ENCODE results near the gene ACAP2. TPM values are rescaled to one million over a fixed set of nuclear protein-coding genes. Genes with fewer than 3 reads are reported as not detected.

The ACAP2 gene
- total RNA-seq, 4 donors from 2014 or later: 53.5 to 69.8 (median 62.5) TPM

GRCh38 chr3:195270079-195270816, 172.6 kb downstream of the ACAP2 start:
- no peak for DNase-seq (ENCODE audit: low spot score in 2 of 2)
- H3K36me3 ChIP-seq: peaks cover 0 to 8% (median 0%) of the 10 kb centered on the region in 3 donors
- WGBS, 2 donors: 0 to 1% methylated on average over 32 to 52 of the region's 52 CpGs
- no peak for TF ChIP-seq CTCF (IDR thresholded peaks at IDR 0.05)
- peak overlapping the region; percentile 16 to 90 (median 81) for H3K27ac ChIP-seq
- no peaks in the 10 kb centered on the region for H3K27me3 ChIP-seq
- peak overlapping the region; percentile 62 to 91 (median 76) for H3K4me3 ChIP-seq
- H3K4me1 ChIP-seq: peaks cover 0 to 26% (median 17%) of the 10 kb centered on the region in 4 donors
- no peaks in the 10 kb centered on the region for H3K9me3 ChIP-seq

GRCh38 chr3:195269375-195270078, 173.3 kb downstream of the ACAP2 start:
- peaks cover 0 to 8% (median 0%) of the 10 kb centered on the region in 3 donors for H3K36me3 ChIP-seq
- TF ChIP-seq POLR2A (IDR thresholded peaks at IDR 0.05) (no peak), EP300 (IDR thresholded peaks at IDR 0.05) (no peak), CTCF (IDR thresholded peaks at IDR 0.05) (no peak)
- WGBS, 2 donors: 64 to 76% methylated on average over 5 of the region's 5 CpGs
- H3K27ac ChIP-seq: no peak overlapping the region
- peaks cover 0 to 26% (median 17%) of the 10 kb centered on the region in 4 donors for H3K4me1 ChIP-seq
- peak overlapping the region in 3 of 4 donors; percentile 67 to 91 (median 85) for H3K4me3 ChIP-seq
- H3K9me3 ChIP-seq: no peaks in the 10 kb centered on the region
- DNase-seq (ENCODE audit: low spot score in 2 of 2): no peak
- no peaks in the 10 kb centered on the region for H3K27me3 ChIP-seq

- peaks cover 0 to 26% (median 17%) of the 10 kb centered on the region in 4 donors for H3K4me1 ChIP-seq
- no peak overlapping the region for H3K27ac ChIP-seq
- no peak for DNase-seq (ENCODE audit: low spot score in 2 of 2)
- H3K4me3 ChIP-seq: no peak overlapping the region
- no peak for TF ChIP-seq POLR2A (IDR thresholded peaks at IDR 0.05)
- peaks cover 0 to 8% (median 0%) of the 10 kb centered on the region in 3 donors for H3K36me3 ChIP-seq
- 94% methylated on average over 11 of the region's 11 CpGs for WGBS, 2 donors
- H3K9me3 ChIP-seq: no peaks in the 10 kb centered on the region
- no peaks in the 10 kb centered on the region for H3K27me3 ChIP-seq
Observed at GRCh38 chr3:195268576-195269309, 174.1 kb downstream of the ACAP2 start.

- Histone ChIP-seq H3K4me3 (no peak overlapping the region), H3K27ac (no peak overlapping the region), H3K9me3 (no peaks in the 10 kb centered on the region), H3K4me1 (peaks cover 0 to 25% (median 17%) of the 10 kb centered on the region in 4 donors), H3K27me3 (no peaks in the 10 kb centered on the region), H3K36me3 (peaks cover 0 to 8% (median 0%) of the 10 kb centered on the region in 3 donors)
- TF ChIP-seq EP300 (IDR thresholded peaks at IDR 0.05) (no peak), POLR2A (IDR thresholded peaks at IDR 0.05) (no peak), CTCF (IDR thresholded peaks at IDR 0.05) (no peak)
- DNase-seq (ENCODE audit: low spot score in 2 of 2): no peak
- 82 to 89% methylated on average over 3 of the region's 3 CpGs for WGBS, 2 donors
Observed at GRCh38 chr3:195267096-195267495, 175.7 kb downstream of the ACAP2 start.

GRCh38 chr3:195266428-195266827, 176.4 kb downstream of the ACAP2 start:
- Histone ChIP-seq H3K9me3 (no peaks in the 10 kb centered on the region), H3K27me3 (no peaks in the 10 kb centered on the region), H3K36me3 (peaks cover 0 to 8% (median 0%) of the 10 kb centered on the region in 3 donors), H3K27ac (no peak overlapping the region), H3K4me1 (peaks cover 0 to 20% (median 14%) of the 10 kb centered on the region in 4 donors), H3K4me3 (no peak overlapping the region)
- no peak for DNase-seq (ENCODE audit: low spot score in 2 of 2)
- 81 to 88% methylated on average over 5 of the region's 5 CpGs for WGBS, 2 donors
- TF ChIP-seq POLR2A (IDR thresholded peaks at IDR 0.05): no peak
- TF ChIP-seq EP300 (IDR thresholded peaks at IDR 0.05): no peak
- TF ChIP-seq CTCF (IDR thresholded peaks at IDR 0.05): no peak

Data from tibial nerve (tissue), 4 donors.